ENCODE measurements around the gene ADGRL1. TPM values are rescaled to one million over a fixed set of nuclear protein-coding genes. Genes with fewer than 3 reads are reported as not detected.

ADGRL1 gene
- total RNA-seq, 6 experiments from 2014 or later: 0.46 to 4.6 (median 1.3) TPM

DNA sequence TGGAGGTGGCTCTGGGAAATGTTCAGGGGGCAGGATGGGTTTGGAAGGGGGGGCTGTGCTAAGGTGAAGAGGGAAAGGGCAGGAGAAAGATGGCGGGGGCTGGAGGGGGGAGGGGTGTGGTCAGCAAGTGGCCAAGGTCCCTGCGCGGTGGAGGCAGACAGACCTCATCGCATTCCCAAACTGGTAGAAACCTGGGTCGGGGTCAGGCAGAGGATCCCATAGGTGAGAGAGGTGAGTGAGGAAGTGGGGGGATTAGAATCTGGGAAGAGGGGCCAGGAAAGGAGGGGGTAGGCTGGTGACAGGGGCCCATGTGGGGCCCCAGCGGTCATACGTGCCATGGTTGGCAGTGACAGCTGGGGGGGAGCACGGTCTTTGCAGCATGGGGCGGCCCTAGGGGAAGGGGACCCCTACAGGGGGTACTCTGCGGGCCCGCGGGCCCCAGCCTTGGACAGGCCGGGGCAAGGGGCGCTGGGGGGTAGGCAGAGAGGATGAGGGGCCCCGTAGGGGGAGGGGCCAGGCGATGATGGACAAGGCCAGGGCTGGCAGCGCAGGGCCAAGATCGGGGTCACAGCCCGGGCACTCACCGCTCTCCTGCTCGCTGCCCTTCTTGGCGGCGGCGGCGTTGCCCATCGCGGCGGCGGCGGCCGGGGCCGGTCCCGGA lies 88.9 kb downstream of the ADGRL1 start:
- TF ChIP-seq POLR2A (IDR thresholded peaks at IDR 0.05): no peak
- TF ChIP-seq, protein P1, sequence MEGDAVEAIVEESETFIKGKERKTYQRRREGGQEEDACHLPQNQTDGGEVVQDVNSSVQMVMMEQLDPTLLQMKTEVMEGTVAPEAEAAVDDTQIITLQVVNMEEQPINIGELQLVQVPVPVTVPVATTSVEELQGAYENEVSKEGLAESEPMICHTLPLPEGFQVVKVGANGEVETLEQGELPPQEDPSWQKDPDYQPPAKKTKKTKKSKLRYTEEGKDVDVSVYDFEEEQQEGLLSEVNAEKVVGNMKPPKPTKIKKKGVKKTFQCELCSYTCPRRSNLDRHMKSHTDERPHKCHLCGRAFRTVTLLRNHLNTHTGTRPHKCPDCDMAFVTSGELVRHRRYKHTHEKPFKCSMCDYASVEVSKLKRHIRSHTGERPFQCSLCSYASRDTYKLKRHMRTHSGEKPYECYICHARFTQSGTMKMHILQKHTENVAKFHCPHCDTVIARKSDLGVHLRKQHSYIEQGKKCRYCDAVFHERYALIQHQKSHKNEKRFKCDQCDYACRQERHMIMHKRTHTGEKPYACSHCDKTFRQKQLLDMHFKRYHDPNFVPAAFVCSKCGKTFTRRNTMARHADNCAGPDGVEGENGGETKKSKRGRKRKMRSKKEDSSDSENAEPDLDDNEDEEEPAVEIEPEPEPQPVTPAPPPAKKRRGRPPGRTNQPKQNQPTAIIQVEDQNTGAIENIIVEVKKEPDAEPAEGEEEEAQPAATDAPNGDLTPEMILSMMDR (IDR thresholded peaks at IDR 0.05): no peak
- 0% methylated on average over 5 of the region's 33 CpGs for WGBS (ENCODE audit: insufficient coverage, low coverage, low lambda C conversion rate, missing lambda C conversion rate)
- Histone ChIP-seq H3K4me3 (peak overlapping the region; percentile 78 to 94 (median 78)), H3K4me1 (peaks cover 0 to 57% (median 29%) of the 10 kb centered on the region in 4 donors), H3K27me3 (no peaks in the 10 kb centered on the region), H3K27ac (peak overlapping the region; percentile 43 to 66 (median 44)), H3K9me3 (no peaks in the 10 kb centered on the region), H3K36me3 (no peaks in the 10 kb centered on the region)
- ATAC-seq (no peak), DNase-seq (peak in 2 of 3 donors; percentile 61 to 71)
- intact Hi-C loops (cut with DNase I): no loop called here

DNA sequence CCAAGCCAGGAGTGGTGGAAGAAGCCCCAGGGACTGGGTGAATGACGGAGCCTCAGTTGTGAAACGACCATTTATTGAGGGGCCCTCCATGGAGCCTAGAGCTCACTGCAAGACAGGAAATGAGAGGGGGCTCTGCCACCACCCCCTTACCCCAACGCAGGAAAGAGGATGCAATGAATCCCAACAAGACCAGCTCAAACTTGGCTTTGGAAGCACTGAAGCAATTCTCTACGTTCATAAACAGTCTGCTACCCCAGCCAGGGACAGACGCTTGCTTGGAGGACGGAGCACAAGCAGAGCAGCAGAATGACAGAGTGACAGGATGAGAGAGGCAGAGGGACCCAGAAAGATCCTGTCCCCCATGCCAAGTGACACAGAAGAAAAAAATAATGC lies 89.4 kb downstream of the ADGRL1 start:
- Histone ChIP-seq H3K9me3 (no peaks in the 10 kb centered on the region), H3K27ac (peak overlapping the region in 2 of 3 donors; percentile 43 to 66), H3K27me3 (no peaks in the 10 kb centered on the region), H3K4me3 (peak overlapping the region; percentile 78 to 94 (median 78)), H3K36me3 (no peaks in the 10 kb centered on the region), H3K4me1 (peaks cover 0 to 57% (median 29%) of the 10 kb centered on the region in 4 donors)
- TF ChIP-seq POLR2A (IDR thresholded peaks at IDR 0.05): no peak
- TF ChIP-seq, protein P1 (IDR thresholded peaks at IDR 0.05): no peak
- intact Hi-C loops (cut with DNase I): no loop called here
- ATAC-seq (no peak), DNase-seq (no peak)
- WGBS (ENCODE audit: insufficient coverage, low coverage, low lambda C conversion rate, missing lambda C conversion rate): 6% methylated on average over 4 of the region's 6 CpGs

DNA sequence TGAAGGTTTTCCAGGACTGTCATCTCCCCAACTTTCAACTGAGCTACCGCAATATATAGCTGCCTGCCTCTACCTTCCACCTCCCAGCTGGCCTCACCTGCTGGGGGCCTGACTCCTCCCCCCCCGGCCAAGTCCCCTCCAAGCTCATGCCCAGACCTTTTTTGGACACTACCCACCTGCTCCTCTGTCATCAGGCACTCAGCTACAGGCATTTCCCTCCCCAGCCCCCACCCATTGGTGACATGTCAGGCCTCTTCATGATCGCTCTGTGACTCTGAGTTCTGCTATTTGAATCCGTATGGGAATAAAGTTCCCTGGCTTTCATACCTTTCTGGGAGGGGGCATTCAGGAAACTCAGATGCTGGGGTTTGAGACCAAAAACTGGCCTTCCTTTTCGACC lies 90.2 kb downstream of the ADGRL1 start:
- WGBS (ENCODE audit: insufficient coverage, low coverage, low lambda C conversion rate, missing lambda C conversion rate): 68% methylated on average over 5 of the region's 5 CpGs
- H3K9me3 ChIP-seq: no peaks in the 10 kb centered on the region
- intact Hi-C loops (cut with DNase I): no loop called here
- H3K4me3 ChIP-seq: no peak overlapping the region
- no peaks in the 10 kb centered on the region for H3K36me3 ChIP-seq
- DNase-seq: no peak
- H3K27ac ChIP-seq: peak overlapping the region in 2 of 3 donors; percentile 7 to 43
- TF ChIP-seq, protein P1 (IDR thresholded peaks at IDR 0.05): no peak
- TF ChIP-seq POLR2A (IDR thresholded peaks at IDR 0.05): no peak
- peaks cover 0 to 57% (median 29%) of the 10 kb centered on the region in 4 donors for H3K4me1 ChIP-seq
- no peak for ATAC-seq
- no peaks in the 10 kb centered on the region for H3K27me3 ChIP-seq

DNA sequence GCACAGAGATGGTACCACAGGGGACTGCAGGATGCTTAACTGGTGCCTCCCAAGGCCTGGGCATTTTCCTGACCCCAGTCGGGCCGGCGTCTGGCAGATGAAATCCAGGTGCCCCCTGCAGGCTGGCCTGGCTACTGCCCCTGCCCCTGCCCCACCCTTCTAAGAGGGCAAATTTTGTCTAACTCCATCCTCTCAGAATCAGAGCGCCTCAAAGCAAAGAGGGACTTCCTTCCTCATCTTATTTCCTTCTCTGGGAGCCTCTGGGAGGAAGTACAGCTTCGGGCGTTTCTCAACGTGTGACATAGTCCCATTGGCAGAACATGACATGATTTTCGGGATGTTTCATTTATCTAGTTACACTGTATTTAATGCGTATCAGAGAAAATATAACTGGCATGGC lies 91.1 kb downstream of the ADGRL1 start:
- 24% methylated on average over 9 of the region's 9 CpGs for WGBS (ENCODE audit: insufficient coverage, low coverage, low lambda C conversion rate, missing lambda C conversion rate)

More for the DNA sequence above, 91.1 kb downstream of the ADGRL1 start:
- H3K4me3 ChIP-seq: no peak overlapping the region
- no peak for TF ChIP-seq POLR2A (IDR thresholded peaks at IDR 0.05)
- TF ChIP-seq, protein P1 (IDR thresholded peaks at IDR 0.05): peak; percentile 55 to 69 (median 66)
- H3K36me3 ChIP-seq: no peaks in the 10 kb centered on the region
- ATAC-seq: peak in 3 of 4 donors; percentile 3 to 11 (median 4)
- H3K9me3 ChIP-seq: no peaks in the 10 kb centered on the region
- H3K27ac ChIP-seq: peak overlapping the region in 2 of 3 donors; percentile 36 to 84
- H3K4me1 ChIP-seq: peaks cover 0 to 56% (median 29%) of the 10 kb centered on the region in 4 donors
- intact Hi-C loops (cut with DNase I): no loop called here
- H3K27me3 ChIP-seq: no peaks in the 10 kb centered on the region
- peak; percentile 74 to 79 (median 74) for DNase-seq

Measured in right lobe of liver (tissue), 6 donors.